ENCODE measurements around the gene ZNF282.

ZNF282 gene

GRCh38 chr7:149175150-149175549, 20.2 kb upstream of the ZNF282 start:
- no peak overlapping the region for H3K27ac Mint-ChIP-seq
- H3K27me3 Mint-ChIP-seq (ENCODE audit: low read depth): no peaks in the 10 kb centered on the region
- H3K4me3 Mint-ChIP-seq: no peak overlapping the region
- no peak for DNase-seq (ENCODE audit: low spot score)
- H3K36me3 Mint-ChIP-seq (ENCODE audit: low read depth): peaks cover 42% of the 10 kb centered on the region
- no peaks in the 10 kb centered on the region for H3K4me1 Mint-ChIP-seq (ENCODE audit: low read depth)
- H3K9me3 Mint-ChIP-seq: no peaks in the 10 kb centered on the region

GRCh38 chr7:149179241-149179640, 16.1 kb upstream of the ZNF282 start:
- Mint-ChIP-seq H3K27me3 (ENCODE audit: low read depth) (no peaks in the 10 kb centered on the region), H3K4me3 (no peak overlapping the region), H3K27ac (no peak overlapping the region), H3K36me3 (ENCODE audit: low read depth) (peaks cover 38% of the 10 kb centered on the region), H3K4me1 (ENCODE audit: low read depth) (no peaks in the 10 kb centered on the region), H3K9me3 (no peaks in the 10 kb centered on the region)
- DNase-seq (ENCODE audit: low spot score): no peak

DNA sequence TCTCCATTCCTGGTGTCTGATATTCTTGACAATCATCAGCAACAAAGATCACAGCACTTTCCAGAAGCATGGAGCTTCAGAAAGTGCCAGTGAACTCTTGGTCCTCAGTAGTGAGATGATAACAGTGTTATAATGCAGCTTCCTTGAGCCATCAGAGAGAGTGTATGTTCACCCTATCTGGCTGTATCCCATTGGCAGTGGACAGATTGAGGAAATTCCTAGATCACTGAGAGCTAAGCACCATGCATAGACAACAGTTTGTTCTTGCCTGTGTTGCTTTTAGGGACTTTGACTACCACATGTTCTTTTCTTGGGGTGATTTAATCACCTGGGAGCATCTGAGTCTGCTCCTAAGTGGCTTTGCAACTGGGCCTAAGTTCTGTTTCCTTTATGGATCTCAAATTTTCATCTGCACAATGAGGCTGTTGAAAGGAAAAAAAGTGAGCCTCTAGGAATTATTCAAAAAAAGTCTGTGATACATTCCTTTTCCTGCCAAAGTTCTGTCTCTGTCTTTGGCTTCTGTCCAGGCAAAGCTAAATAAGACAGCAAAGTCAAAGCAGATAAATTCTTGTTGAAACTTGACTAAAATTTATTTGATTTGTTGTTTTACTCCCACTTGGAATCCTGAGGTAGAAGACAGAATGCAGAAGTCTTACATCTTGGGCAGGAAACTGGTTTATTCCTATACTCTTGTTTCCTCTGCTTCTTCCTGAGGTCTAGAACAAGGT, 14.5 kb upstream of the ZNF282 start:
- Mint-ChIP-seq H3K27ac (no peak overlapping the region), H3K27me3 (ENCODE audit: low read depth) (no peaks in the 10 kb centered on the region), H3K9me3 (no peaks in the 10 kb centered on the region), H3K36me3 (ENCODE audit: low read depth) (peaks cover 39% of the 10 kb centered on the region), H3K4me1 (ENCODE audit: low read depth) (no peaks in the 10 kb centered on the region), H3K4me3 (no peak overlapping the region)
- DNase-seq (ENCODE audit: low spot score): no peak

DNA sequence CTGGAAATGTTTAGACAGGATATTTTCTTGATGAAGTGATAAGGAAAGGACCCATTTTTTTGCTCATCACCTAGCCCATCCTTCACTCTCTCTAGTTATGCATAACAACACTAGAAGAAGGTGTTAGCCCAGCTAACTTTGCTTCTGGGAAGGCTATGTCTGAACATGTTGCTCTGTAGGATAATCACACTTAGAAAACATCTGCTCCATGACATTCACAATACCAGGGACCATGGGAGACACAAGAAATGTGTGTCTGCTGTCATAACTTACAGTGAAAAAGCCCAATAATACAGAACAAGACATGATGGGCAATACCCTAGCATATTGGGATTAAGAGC, 13.9 kb upstream of the ZNF282 start:
- Mint-ChIP-seq H3K4me1 (ENCODE audit: low read depth) (no peaks in the 10 kb centered on the region), H3K36me3 (ENCODE audit: low read depth) (peaks cover 35% of the 10 kb centered on the region), H3K27ac (no peak overlapping the region)

DNA sequence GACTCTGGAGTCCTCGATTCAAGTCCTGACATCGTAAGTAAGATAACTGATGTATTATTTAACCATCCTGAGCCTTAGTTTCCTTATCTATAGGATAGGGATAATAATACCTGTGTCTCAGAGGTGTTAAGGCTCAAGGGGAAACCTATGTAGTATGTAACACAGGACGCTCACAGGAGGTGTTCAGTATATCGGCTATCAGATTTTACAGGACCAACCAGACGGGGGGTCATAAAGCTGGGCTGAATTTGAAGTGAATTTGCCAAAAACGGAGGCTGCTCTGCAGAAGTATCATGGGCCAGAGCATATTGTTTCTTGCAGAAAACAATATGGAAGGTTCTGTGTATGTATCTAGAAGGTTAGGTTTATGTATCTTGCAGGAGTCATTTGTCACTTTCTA, 11.1 kb upstream of the ZNF282 start:
- H3K27me3 Mint-ChIP-seq (ENCODE audit: low read depth): no peaks in the 10 kb centered on the region
- H3K4me3 Mint-ChIP-seq: no peak overlapping the region
- H3K27ac Mint-ChIP-seq: no peak overlapping the region
- no peaks in the 10 kb centered on the region for H3K4me1 Mint-ChIP-seq (ENCODE audit: low read depth)
- DNase-seq (ENCODE audit: low spot score): no peak
- H3K9me3 Mint-ChIP-seq: no peaks in the 10 kb centered on the region
- peaks cover 14% of the 10 kb centered on the region for H3K36me3 Mint-ChIP-seq (ENCODE audit: low read depth)

More for the DNA sequence above, 13.9 kb upstream of the ZNF282 start:
- no peak overlapping the region for H3K4me3 Mint-ChIP-seq
- H3K9me3 Mint-ChIP-seq: no peaks in the 10 kb centered on the region
- no peak for DNase-seq (ENCODE audit: low spot score)
- no peaks in the 10 kb centered on the region for H3K27me3 Mint-ChIP-seq (ENCODE audit: low read depth)

- Mint-ChIP-seq H3K4me1 (ENCODE audit: low read depth) (peaks cover 16% of the 10 kb centered on the region), H3K27ac (no peak overlapping the region), H3K27me3 (ENCODE audit: low read depth) (peaks cover 2% of the 10 kb centered on the region), H3K4me3 (no peak overlapping the region), H3K36me3 (ENCODE audit: low read depth) (peaks cover 1% of the 10 kb centered on the region), H3K9me3 (no peaks in the 10 kb centered on the region)
- DNase-seq (ENCODE audit: low spot score): no peak
Measured at GRCh38 chr7:149188213-149188612, 7.1 kb upstream of the ZNF282 start.

DNA sequence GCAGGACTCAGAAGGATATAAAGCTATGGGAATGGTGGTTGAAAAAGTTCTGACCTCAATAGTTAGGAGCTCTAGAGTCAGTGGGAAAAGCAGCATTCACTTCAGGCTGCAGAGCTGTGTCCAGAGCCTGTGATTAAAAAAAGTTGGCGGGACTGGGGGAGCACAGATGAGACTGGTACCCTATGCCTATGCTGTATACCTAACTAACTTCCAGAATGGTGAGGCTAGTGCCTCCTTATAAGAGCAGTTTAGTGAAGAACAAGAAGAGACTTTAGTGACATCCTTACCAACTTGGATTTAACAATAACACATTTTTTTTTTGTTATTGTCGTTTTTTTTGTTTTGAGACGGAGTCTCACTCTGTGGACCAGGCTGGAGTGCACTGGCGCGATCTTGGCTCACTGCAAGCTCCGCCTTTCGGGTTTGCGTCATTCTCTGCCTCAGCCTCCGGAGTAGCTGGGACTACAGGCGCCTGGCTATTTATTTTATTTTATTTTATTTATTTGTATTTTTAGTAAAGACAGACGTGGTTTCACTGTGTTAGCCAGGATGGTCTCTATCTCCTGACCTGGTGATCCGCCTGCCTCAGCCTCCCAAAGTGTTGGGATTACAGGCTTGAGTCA, 6.6 kb upstream of the ZNF282 start:
- H3K4me1 Mint-ChIP-seq (ENCODE audit: low read depth): peaks cover 16% of the 10 kb centered on the region
- H3K9me3 Mint-ChIP-seq: no peaks in the 10 kb centered on the region
- H3K4me3 Mint-ChIP-seq: no peak overlapping the region
- no peak overlapping the region for H3K27ac Mint-ChIP-seq
- no peak for DNase-seq (ENCODE audit: low spot score)
- peaks cover 1% of the 10 kb centered on the region for H3K36me3 Mint-ChIP-seq (ENCODE audit: low read depth)
- peaks cover 2% of the 10 kb centered on the region for H3K27me3 Mint-ChIP-seq (ENCODE audit: low read depth)

DNA sequence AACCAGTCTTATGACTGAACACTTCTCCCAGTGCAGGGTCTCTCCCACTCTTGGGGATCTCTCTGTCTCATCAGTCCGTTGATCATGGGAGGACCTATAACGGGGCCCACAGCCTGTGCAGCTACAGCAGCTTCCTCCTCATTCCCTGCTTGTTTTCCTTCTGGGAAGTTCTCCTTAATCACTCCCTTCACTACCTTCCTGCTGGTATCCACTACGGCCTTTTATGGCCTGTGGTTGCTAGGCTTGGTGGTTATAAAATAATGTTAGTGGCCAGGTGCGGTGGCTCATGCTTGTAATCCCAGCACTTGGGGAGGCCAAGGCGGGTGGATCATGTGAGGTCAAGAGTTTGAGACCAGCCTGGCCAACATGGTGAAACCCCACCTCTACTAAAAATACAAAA, 3.5 kb upstream of the ZNF282 start:
- Mint-ChIP-seq H3K27me3 (ENCODE audit: low read depth) (peaks cover 2% of the 10 kb centered on the region), H3K27ac (peak overlapping the region; percentile 65), H3K4me1 (ENCODE audit: low read depth) (peaks cover 23% of the 10 kb centered on the region), H3K4me3 (peak overlapping the region; percentile 80), H3K9me3 (no peaks in the 10 kb centered on the region), H3K36me3 (ENCODE audit: low read depth) (peaks cover 2% of the 10 kb centered on the region)
- DNase-seq (ENCODE audit: low spot score): no peak

- peaks cover 43% of the 10 kb centered on the region for H3K4me1 Mint-ChIP-seq (ENCODE audit: low read depth)
- peak overlapping the region; percentile 83 for H3K4me3 Mint-ChIP-seq
- H3K27ac Mint-ChIP-seq: peak overlapping the region; percentile 73
- no peaks in the 10 kb centered on the region for H3K9me3 Mint-ChIP-seq
- H3K27me3 Mint-ChIP-seq (ENCODE audit: low read depth): peaks cover 2% of the 10 kb centered on the region
- H3K36me3 Mint-ChIP-seq (ENCODE audit: low read depth): peaks cover 25% of the 10 kb centered on the region
- no peak for DNase-seq (ENCODE audit: low spot score)
Measured at GRCh38 chr7:149194799-149195179, 557 bp upstream of the ZNF282 start.

GRCh38 chr7:149196151-149196704, 882 bp downstream of the ZNF282 start:
- DNase-seq (ENCODE audit: low spot score): peak; percentile 11
- Mint-ChIP-seq H3K36me3 (ENCODE audit: low read depth) (peaks cover 37% of the 10 kb centered on the region), H3K4me1 (ENCODE audit: low read depth) (peaks cover 45% of the 10 kb centered on the region), H3K9me3 (no peaks in the 10 kb centered on the region), H3K27ac (peak overlapping the region; percentile 91), H3K4me3 (peak overlapping the region; percentile 94), H3K27me3 (ENCODE audit: low read depth) (no peaks in the 10 kb centered on the region)

DNA sequence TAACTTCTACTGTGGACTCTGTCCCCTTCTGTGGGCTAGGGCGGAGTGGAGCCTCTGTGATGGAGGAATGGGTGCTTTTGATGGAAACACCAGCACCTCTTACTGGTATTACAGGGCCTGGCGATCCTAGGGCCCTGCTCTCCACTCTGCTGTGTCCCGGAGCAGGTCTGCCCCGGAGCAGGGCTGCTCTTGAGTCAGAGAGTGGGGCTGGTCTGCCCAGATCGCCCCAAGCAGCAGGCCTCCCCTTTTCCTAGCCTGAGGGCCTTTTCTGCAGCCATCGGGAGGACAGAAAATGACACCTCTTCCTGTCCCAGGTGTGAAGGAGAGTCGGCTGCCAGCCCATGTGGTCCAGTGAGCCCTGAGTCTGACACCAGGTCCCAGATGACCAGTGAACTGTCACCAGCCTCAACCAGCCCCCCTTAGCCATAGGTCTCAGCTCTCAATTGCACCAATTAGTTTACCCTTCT, 1.4 kb downstream of the ZNF282 start:
- H3K36me3 Mint-ChIP-seq (ENCODE audit: low read depth): peaks cover 41% of the 10 kb centered on the region

DNA sequence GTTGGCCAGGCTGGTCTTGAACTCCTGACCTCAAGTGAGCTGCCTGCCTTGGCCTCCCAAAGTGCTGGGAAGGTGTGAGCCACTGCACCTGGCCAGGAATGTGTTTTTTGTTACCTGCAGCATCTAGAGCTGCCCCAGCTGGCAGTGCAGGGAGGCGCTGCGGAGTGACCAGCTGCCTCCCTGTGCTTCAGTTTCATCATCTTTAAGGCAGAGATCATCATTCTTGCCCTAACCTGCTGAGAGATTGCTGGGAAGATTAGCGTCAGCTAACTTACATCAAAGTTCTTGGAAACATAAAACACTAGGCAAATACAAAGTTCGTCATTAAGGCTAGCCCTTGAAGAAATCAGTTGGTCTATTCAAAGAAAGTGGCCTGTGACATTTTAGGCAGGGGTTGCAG, 2.3 kb downstream of the ZNF282 start:
- peaks cover 42% of the 10 kb centered on the region for H3K4me1 Mint-ChIP-seq (ENCODE audit: low read depth)
- H3K27ac Mint-ChIP-seq: peak overlapping the region; percentile 41
- peaks cover 44% of the 10 kb centered on the region for H3K36me3 Mint-ChIP-seq (ENCODE audit: low read depth)
- no peaks in the 10 kb centered on the region for H3K27me3 Mint-ChIP-seq (ENCODE audit: low read depth)
- DNase-seq (ENCODE audit: low spot score): no peak
- H3K9me3 Mint-ChIP-seq: no peaks in the 10 kb centered on the region
- peak overlapping the region; percentile 94 for H3K4me3 Mint-ChIP-seq

More for the DNA sequence above, 1.4 kb downstream of the ZNF282 start:
- H3K4me1 Mint-ChIP-seq (ENCODE audit: low read depth): peaks cover 42% of the 10 kb centered on the region
- H3K27me3 Mint-ChIP-seq (ENCODE audit: low read depth): no peaks in the 10 kb centered on the region
- H3K27ac Mint-ChIP-seq: peak overlapping the region; percentile 91
- H3K4me3 Mint-ChIP-seq: peak overlapping the region; percentile 94
- H3K9me3 Mint-ChIP-seq: no peaks in the 10 kb centered on the region
- no peak for DNase-seq (ENCODE audit: low spot score)

DNA sequence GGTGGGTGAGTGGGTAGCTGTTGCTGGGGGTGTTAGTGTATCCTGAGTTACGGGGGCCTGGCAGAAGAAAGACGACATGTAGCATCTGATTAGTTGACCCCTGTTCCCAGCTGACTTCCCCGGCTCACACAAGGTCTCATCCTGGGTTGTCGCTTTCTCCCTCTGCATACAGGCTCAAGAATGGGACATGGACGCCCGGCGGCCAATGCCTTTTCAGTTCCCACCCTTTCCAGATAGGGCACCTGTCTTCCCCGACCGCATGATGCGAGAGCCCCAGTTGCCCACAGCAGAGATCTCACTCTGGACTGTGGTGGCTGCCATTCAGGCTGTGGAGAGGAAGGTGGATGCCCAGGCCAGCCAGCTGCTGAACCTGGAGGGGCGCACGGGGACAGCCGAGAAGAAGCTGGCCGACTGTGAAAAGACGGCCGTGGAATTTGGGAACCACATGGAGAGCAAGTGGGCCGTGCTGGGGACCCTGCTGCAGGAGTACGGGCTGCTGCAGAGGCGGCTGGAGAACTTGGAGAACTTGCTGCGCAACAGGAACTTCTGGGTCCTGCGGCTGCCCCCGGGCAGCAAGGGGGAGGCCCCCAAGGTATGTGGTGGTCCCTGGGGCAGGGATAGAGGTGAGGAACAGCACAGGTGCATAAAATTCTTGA, 2.9 kb downstream of the ZNF282 start:
- no peak overlapping the region for H3K27ac Mint-ChIP-seq
- H3K9me3 Mint-ChIP-seq: no peaks in the 10 kb centered on the region
- H3K4me1 Mint-ChIP-seq (ENCODE audit: low read depth): peaks cover 47% of the 10 kb centered on the region
- peaks cover 51% of the 10 kb centered on the region for H3K36me3 Mint-ChIP-seq (ENCODE audit: low read depth)
- H3K27me3 Mint-ChIP-seq (ENCODE audit: low read depth): no peaks in the 10 kb centered on the region
- no peak for DNase-seq (ENCODE audit: low spot score)
- H3K4me3 Mint-ChIP-seq: peak overlapping the region; percentile 94
